ENCODE data around the gene SPSB3. TPM values are rescaled to one million over a fixed set of nuclear protein-coding genes. Genes with fewer than 3 reads are reported as not detected.
"Not testable (repeated sequence)": the region's sequence is repeated elsewhere in the genome, so short reads cannot be mapped to it uniquely, and the experiment has no call there.

SPSB3 gene
- total RNA-seq, 1 donor from 2014 or later, result 44.2 TPM

DNA sequence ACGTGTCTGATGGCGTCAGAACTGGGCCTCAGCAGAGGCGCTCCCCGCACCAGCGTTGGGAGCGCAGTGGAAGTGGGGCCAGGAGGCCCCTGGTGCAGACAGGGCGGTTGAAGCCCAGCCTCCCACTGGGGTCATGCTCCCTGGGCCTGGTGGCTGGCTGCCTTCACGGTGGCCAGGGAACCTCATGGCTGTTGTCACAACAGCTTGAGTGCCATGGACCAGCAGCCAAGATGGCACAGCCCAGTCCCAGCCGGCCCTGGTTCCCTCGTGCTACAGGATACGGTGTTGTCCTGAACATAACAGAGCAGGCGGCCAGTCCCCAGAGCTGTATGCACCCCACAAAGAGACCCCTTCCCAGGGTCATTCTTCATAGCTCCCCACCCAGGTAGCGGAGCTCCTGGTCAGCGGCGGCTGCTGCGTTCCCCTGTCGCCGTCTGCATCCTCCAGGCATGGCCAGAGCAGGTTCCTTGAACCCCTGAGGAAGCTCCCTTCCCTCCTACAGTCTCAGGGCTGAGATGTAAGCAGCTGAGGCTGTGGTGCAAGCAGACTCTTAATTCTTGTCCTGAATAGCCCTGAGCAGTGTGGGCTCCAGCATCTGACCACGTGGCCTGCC is 40.7 kb downstream of the SPSB3 start:
- TF ChIP-seq, protein P1, sequence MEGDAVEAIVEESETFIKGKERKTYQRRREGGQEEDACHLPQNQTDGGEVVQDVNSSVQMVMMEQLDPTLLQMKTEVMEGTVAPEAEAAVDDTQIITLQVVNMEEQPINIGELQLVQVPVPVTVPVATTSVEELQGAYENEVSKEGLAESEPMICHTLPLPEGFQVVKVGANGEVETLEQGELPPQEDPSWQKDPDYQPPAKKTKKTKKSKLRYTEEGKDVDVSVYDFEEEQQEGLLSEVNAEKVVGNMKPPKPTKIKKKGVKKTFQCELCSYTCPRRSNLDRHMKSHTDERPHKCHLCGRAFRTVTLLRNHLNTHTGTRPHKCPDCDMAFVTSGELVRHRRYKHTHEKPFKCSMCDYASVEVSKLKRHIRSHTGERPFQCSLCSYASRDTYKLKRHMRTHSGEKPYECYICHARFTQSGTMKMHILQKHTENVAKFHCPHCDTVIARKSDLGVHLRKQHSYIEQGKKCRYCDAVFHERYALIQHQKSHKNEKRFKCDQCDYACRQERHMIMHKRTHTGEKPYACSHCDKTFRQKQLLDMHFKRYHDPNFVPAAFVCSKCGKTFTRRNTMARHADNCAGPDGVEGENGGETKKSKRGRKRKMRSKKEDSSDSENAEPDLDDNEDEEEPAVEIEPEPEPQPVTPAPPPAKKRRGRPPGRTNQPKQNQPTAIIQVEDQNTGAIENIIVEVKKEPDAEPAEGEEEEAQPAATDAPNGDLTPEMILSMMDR (IDR thresholded peaks at IDR 0.05), result no peak
- no peaks in the 10 kb centered on the region for H3K9me3 ChIP-seq
- peaks cover 56% of the 10 kb centered on the region for H3K36me3 ChIP-seq
- no peak overlapping the region for H3K27ac ChIP-seq
- no peaks in the 10 kb centered on the region for H3K4me1 ChIP-seq
- DNase-seq, result no peak
- intact Hi-C loops (cut with DNase I), result no loop called here
- peak in 1 of 2 donors; percentile 19 for ATAC-seq
- H3K4me3 ChIP-seq, result no peak overlapping the region
- no peaks in the 10 kb centered on the region for H3K27me3 ChIP-seq (ENCODE audit: low read depth)

DNA sequence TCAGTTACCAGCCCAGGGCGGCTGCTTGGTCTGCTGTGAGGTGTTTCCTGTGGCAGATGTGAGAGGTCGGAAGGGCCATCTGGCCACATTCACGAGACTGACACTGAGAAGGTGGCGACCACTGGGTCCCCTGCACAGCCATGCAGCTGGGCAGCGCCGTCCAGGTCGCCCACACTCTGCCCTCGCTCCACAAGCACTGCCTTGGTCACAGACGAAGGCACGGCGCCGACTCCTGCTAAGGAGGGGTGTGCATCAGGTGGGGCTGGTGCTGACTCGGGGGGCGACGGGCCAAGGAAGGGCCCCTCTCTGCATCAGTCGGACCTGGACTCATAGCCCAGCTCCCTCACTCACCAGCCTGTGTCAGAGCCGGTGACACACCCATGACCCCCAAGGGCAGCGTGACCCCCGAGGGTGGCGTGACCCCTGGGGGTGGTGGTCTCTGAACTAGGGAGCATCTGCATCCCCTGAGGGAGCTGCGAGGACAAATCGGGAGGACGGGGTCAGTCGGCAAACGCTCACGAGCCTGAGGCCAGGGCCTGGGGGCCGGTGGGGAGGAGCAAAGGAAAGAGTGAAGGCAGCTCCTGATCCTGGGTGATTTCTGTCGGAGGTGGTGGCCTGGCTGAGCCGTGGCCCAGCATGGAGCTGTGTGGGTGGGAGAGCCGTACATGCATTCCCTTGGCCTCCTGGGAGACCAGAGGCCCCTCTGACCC is 41.4 kb downstream of the SPSB3 start:
- Histone ChIP-seq H3K9me3 (no peaks in the 10 kb centered on the region), H3K36me3 (peaks cover 49% of the 10 kb centered on the region), H3K27me3 (ENCODE audit: low read depth) (no peaks in the 10 kb centered on the region), H3K27ac (no peak overlapping the region), H3K4me3 (no peak overlapping the region), H3K4me1 (no peaks in the 10 kb centered on the region)
- ATAC-seq (peak in 1 of 2 donors; percentile 14), DNase-seq (no peak)
- intact Hi-C loops (cut with DNase I), result no loop called here
- TF ChIP-seq, protein P1 (IDR thresholded peaks at IDR 0.05), result no peak

GRCh38 chr16:1740234-1740633 is 42.1 kb downstream of the SPSB3 start:
- no peak for ATAC-seq
- no peaks in the 10 kb centered on the region for H3K4me1 ChIP-seq
- TF ChIP-seq, protein P1 (IDR thresholded peaks at IDR 0.05), result no peak
- H3K4me3 ChIP-seq, result no peak overlapping the region
- no peaks in the 10 kb centered on the region for H3K9me3 ChIP-seq
- no peaks in the 10 kb centered on the region for H3K27me3 ChIP-seq (ENCODE audit: low read depth)
- intact Hi-C loops (cut with DNase I), result no loop called here
- no peak for DNase-seq
- no peak overlapping the region for H3K27ac ChIP-seq
- H3K36me3 ChIP-seq, result peaks cover 42% of the 10 kb centered on the region

GRCh38 chr16:1734816-1735215 is 47.6 kb downstream of the SPSB3 start:
- Histone ChIP-seq H3K4me3 (no peak overlapping the region), H3K27me3 (ENCODE audit: low read depth) (no peaks in the 10 kb centered on the region), H3K36me3 (peaks cover 50% of the 10 kb centered on the region), H3K4me1 (no peaks in the 10 kb centered on the region), H3K9me3 (no peaks in the 10 kb centered on the region), H3K27ac (no peak overlapping the region)
- intact Hi-C loops (cut with DNase I), result no loop called here
- ATAC-seq (peak in 1 of 2 donors; percentile 47), DNase-seq (no peak)
- TF ChIP-seq, protein P1 (IDR thresholded peaks at IDR 0.05), result no peak

DNA sequence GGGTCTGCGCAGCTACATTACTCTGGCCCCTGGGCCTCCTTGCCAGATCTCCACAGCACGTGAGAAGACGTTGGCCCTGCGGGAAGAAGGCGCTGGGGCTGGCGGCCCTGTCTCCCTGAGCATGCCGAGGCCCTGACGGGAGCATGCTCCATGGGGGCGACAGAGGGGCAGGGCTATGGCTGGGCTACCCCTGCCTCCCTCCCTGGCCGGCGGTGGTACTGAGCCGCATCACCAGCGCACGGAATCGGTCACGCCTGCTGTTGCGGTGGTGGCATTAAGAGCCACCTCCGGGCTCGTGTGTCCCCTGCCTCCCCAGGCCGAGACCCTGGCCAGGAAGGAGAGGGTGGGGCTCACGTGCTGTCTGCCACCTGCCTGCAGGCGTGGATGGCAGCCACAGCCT is 48.2 kb downstream of the SPSB3 start:
- H3K27me3 ChIP-seq (ENCODE audit: low read depth), result no peaks in the 10 kb centered on the region
- TF ChIP-seq, protein P1 (IDR thresholded peaks at IDR 0.05), result no peak
- ATAC-seq (peak; percentile 10 to 23), DNase-seq (no peak)
- peaks cover 57% of the 10 kb centered on the region for H3K36me3 ChIP-seq
- H3K4me3 ChIP-seq, result no peak overlapping the region
- H3K4me1 ChIP-seq, result no peaks in the 10 kb centered on the region
- H3K27ac ChIP-seq, result no peak overlapping the region
- no peaks in the 10 kb centered on the region for H3K9me3 ChIP-seq
- intact Hi-C loops (cut with DNase I), result no loop called here

GRCh38 chr16:1732551-1732987 is 49.8 kb downstream of the SPSB3 start:
- H3K9me3 ChIP-seq; ATAC-seq; intact Hi-C loops (cut with DNase I); H3K4me1 ChIP-seq; H3K27me3 ChIP-seq (ENCODE audit: low read depth); DNase-seq; H3K27ac ChIP-seq; H3K4me3 ChIP-seq: not testable (repeated sequence)
- peaks cover 70% of the 10 kb centered on the region for H3K36me3 ChIP-seq
